Body of pancreas (tissue), 4 donors: ENCODE results near the gene SMPD4.

Source experiments
- CTCF ChIP-seq, 7 experiments: fragments of 450-650 bp in 4 of 7; fragments of 200-600 bp in 3 of 7; sonication (generic) in 3 of 7; IDR thresholded peaks; one replicate each; pipeline ENCODE4 v1.5.1; 2016 to 2019; ENCODE audit warnings: antibody characterized with exemption in 7 of 7
- POLR2A ChIP-seq, 3 donors: fragments of 450-650 bp; IDR thresholded peaks; one replicate each; pipeline ENCODE4 v1.6.1; 2016; ENCODE audit warnings: antibody characterized with exemption in 3 of 3, mild to moderate bottlenecking in 2 of 3

- TF ChIP-seq CTCF (IDR thresholded peaks at IDR 0.05) (no peak), POLR2A (IDR thresholded peaks at IDR 0.05) (no peak)
Measured at GRCh38 chr2:130152816-130153595, 28.4 kb downstream of the SMPD4 start.
